A673 (cell line): ENCODE data around the gene CRIP1. TPM values are rescaled to one million over a fixed set of nuclear protein-coding genes. Genes with fewer than 3 reads are reported as not detected.

Experiments
- BruUV-seq: library from RNA; stranded (reverse); fragments of 400-500 nt; replicated peaks from 2 replicates; lab custom pipeline; 2021; lab: Mats Ljungman, UMichigan
- CTCF ChIA-PET: fragments of 300-600 bp; sonication (Branson Sonifier 250); formaldehyde crosslinking; loops from one replicate; lab custom pipeline; 2022; ENCODE audit warnings: antibody characterized with exemption; lab: Charles Lee
- POLR2A ChIA-PET: fragments of 300-600 bp; sonication (Branson Sonifier 250); formaldehyde crosslinking; loops from one replicate; lab custom pipeline; 2022; ENCODE audit warnings: antibody characterized with exemption; ENCODE audit not compliant: low non-redundant PET; lab: Charles Lee
- DNase-seq: peaks from one replicate; pipeline ENCODE4 v3.0.0-alpha.2; 2015; ENCODE audit warnings: low spot score
- H3K27ac ChIP-seq: fragments of 200-600 bp; sonication (generic); 2 replicates; pipeline ENCODE4 v1.5.1; 2016; ENCODE audit warnings: mixed run types, low read depth, mild to moderate bottlenecking, mixed read lengths, antibody characterized with exemption, low read length; ENCODE audit not compliant: poor library complexity, severe bottlenecking
- H3K27me3 ChIP-seq: fragments of 200-600 bp; sonication (generic); replicated peaks from 2 replicates; pipeline ENCODE4 v1.6.1; 2017; ENCODE audit warnings: mixed run types, low read depth, mild to moderate bottlenecking, mixed read lengths, antibody characterized with exemption, low read length; ENCODE audit not compliant: insufficient read depth, poor library complexity
- H3K36me3 ChIP-seq: fragments of 200-600 bp; sonication (generic); 2 replicates; pipeline ENCODE4 v1.6.1; 2016; ENCODE audit warnings: mixed run types, mild to moderate bottlenecking, mixed read lengths, antibody characterized with exemption, low read length; ENCODE audit not compliant: insufficient read depth, poor library complexity, severe bottlenecking
- H3K4me1 ChIP-seq: fragments of 200-600 bp; sonication (generic); 2 replicates; pipeline ENCODE4 v1.6.1; 2017; ENCODE audit warnings: mixed run types, mild to moderate bottlenecking, mixed read lengths, antibody characterized with exemption, low read length; ENCODE audit not compliant: insufficient read depth, poor library complexity, severe bottlenecking
- H3K4me3 ChIP-seq: fragments of 200-600 bp; sonication (generic); 2 replicates; pipeline ENCODE4 v1.5.1; 2016; ENCODE audit warnings: low read depth, mixed run types, mild to moderate bottlenecking, mixed read lengths, low read length; ENCODE audit not compliant: poor library complexity, severe bottlenecking
- H3K9me3 ChIP-seq: fragments of 200-600 bp; sonication (generic); 2 replicates; pipeline ENCODE4 v1.6.1; 2016; ENCODE audit warnings: mixed run types, low read depth, mild to moderate bottlenecking, mixed read lengths, antibody characterized with exemption, low read length; ENCODE audit not compliant: poor library complexity, severe bottlenecking
- EZH2 ChIP-seq: fragments of 200-600 bp; sonication (generic); IDR thresholded peaks from 2 replicates; pipeline ENCODE4 v1.6.1; 2017; ENCODE audit warnings: borderline replicate concordance, low read depth, mild to moderate bottlenecking, mixed read lengths, antibody characterized with exemption, low read length; ENCODE audit not compliant: poor library complexity, severe bottlenecking
- intact Hi-C: fragments of 100-400 bp; cut with micrococcal nuclease; formaldehyde crosslinking; loops from one replicate; pipeline ENCODE4 v1.10.0; 2022; ENCODE audit not compliant: unreplicated experiment
- total RNA-seq: library from RNA; stranded (reverse); gene quantifications from 2 replicates; pipeline ENCODE4 v1.2.3, GENCODE V29; 2021
- TF ChIP-seq, protein P1 (sequence below): fragments of 300-800, 200-600 bp; sonication (generic); conservative IDR thresholded peaks from 2 replicates; pipeline ENCODE4 v1.5.1; 2017; ENCODE audit warnings: low read depth, mild to moderate bottlenecking, antibody characterized with exemption, low read length, moderate library complexity, mixed read lengths

The CRIP1 gene
- total RNA-seq, 1 experiment from 2014 or later = 47.7 TPM

DNA sequence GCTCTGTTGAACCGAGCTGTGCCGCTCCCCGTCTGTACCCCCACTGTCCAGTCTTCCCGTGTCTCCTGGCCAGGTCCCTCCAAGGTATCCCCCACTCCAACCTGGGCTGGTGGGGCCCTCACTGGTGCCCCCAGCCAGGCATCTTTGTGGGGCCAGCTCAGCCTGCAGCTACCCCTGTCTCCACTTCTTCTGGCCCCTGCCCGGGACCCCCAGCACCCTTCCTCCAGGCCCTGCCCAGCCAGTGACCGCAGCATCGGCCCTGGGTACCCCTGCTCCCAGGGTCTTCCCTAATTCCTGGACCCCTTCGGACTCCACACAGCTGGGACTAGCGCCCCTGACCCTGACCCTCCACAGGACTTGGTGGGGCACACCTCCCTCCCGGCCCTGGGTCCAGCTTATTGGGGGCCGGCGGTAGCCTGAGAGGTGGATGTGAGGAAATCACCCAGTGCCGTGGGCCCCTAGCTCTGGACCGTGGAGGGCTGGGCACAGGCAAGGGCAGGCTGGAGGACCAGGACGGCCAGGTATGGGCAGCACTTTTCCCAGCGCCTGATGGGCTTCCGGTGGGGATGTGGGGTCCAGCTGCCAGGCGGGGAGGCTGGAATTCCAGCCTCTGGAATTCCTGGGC lies 4.1 kb upstream of the CRIP1 start:
- POLR2A ChIA-PET = interaction anchor here (0.7 kb wide), 1 partner anchor 9 kb away, joined by 4 read pairs; no protein-coding TSS in a partner anchor
- Histone ChIP-seq H3K4me1 (peaks cover 36% of the 10 kb centered on the region), H3K9me3 (no peaks in the 10 kb centered on the region), H3K27ac (peak overlapping the region; percentile 91), H3K27me3 (no peaks in the 10 kb centered on the region), H3K36me3 (peaks cover 4% of the 10 kb centered on the region), H3K4me3 (no peak overlapping the region)
- TF ChIP-seq, protein P1, sequence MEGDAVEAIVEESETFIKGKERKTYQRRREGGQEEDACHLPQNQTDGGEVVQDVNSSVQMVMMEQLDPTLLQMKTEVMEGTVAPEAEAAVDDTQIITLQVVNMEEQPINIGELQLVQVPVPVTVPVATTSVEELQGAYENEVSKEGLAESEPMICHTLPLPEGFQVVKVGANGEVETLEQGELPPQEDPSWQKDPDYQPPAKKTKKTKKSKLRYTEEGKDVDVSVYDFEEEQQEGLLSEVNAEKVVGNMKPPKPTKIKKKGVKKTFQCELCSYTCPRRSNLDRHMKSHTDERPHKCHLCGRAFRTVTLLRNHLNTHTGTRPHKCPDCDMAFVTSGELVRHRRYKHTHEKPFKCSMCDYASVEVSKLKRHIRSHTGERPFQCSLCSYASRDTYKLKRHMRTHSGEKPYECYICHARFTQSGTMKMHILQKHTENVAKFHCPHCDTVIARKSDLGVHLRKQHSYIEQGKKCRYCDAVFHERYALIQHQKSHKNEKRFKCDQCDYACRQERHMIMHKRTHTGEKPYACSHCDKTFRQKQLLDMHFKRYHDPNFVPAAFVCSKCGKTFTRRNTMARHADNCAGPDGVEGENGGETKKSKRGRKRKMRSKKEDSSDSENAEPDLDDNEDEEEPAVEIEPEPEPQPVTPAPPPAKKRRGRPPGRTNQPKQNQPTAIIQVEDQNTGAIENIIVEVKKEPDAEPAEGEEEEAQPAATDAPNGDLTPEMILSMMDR = no peak
- no peak for TF ChIP-seq EZH2
- intact Hi-C loops = no loop called here
- DNase-seq = no peak
- CTCF ChIA-PET = no interaction called here
- no TSS peak for BruUV-seq

DNA sequence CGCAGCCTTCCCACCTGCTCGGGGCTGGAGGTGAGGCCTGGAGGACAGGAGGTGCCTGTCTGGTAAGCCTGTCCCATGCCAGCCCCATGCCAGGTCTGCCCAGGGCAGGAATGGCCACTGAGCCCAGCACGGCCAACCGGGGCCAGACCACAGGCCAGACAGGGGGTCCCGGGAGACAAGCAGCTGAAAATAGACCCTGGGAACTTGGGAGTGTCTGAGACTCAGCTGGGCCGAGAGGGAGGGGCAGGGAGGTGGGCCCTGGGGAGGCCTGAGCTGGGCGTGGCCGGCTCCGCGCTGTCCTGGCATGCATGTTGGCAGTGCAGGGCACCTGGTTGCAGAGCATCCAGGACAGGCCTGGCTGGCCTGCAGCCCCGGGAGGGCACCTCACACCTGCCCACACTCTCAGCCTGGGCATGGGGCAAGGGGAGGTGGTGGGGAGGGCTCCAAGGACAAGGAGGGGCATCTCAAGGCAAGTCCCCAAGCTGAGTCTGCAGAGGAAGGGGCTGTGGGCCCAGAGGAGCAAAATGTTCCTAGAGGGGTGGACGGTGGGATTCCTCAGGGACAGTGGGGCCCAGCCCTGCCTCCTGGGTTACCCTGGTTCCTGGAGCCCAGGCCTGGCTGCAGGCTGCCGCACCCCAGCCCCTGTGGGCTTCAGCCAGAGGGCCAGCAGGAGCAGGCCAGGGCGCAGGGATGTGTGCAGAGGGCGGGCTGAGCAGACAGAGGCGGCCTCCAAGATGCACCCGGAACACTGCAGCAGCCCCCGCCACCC lies 3.2 kb upstream of the CRIP1 start:
- POLR2A ChIA-PET = interaction anchor here (0.7 kb wide), 1 partner anchor 8 kb away, joined by 4 read pairs; no protein-coding TSS in a partner anchor
- Histone ChIP-seq H3K27me3 (no peaks in the 10 kb centered on the region), H3K36me3 (peaks cover 4% of the 10 kb centered on the region), H3K4me1 (peaks cover 39% of the 10 kb centered on the region), H3K9me3 (no peaks in the 10 kb centered on the region), H3K4me3 (no peak overlapping the region), H3K27ac (peak overlapping the region; percentile 37)
- no peak for TF ChIP-seq EZH2
- TF ChIP-seq, protein P1 = no peak
- CTCF ChIA-PET = no interaction called here
- BruUV-seq = no TSS peak
- DNase-seq = no peak
- intact Hi-C loops = no loop called here

- intact Hi-C loops = no loop called here
- CTCF ChIA-PET = no interaction called here
- no peaks in the 10 kb centered on the region for H3K27me3 ChIP-seq
Measured at GRCh38 chr14:105484069-105484996, 2.4 kb upstream of the CRIP1 start.

More at GRCh38 chr14:105484069-105484996, 2.4 kb upstream of the CRIP1 start:
- POLR2A ChIA-PET = no interaction called here
- no peaks in the 10 kb centered on the region for H3K9me3 ChIP-seq
- no TSS peak for BruUV-seq
- peaks cover 44% of the 10 kb centered on the region for H3K4me1 ChIP-seq
- H3K36me3 ChIP-seq = peaks cover 3% of the 10 kb centered on the region
- no peak overlapping the region for H3K27ac ChIP-seq
- no peak overlapping the region for H3K4me3 ChIP-seq
- TF ChIP-seq, protein P1 = no peak
- TF ChIP-seq EZH2 = no peak
- DNase-seq = no peak
